ENCODE measurements around the gene TYW1.
"Not testable (repeated sequence)": the region's sequence is repeated elsewhere in the genome, so short reads cannot be mapped to it uniquely, and the experiment has no call there.

Gene TYW1

GRCh38 chr7:67033251-67033650 is 36.6 kb downstream of the TYW1 start:
- Histone ChIP-seq H3K9me3 (ENCODE audit: insufficient read depth, low read length) (no peaks in the 10 kb centered on the region), H3K4me2 (ENCODE audit: low read depth, low read length, poor library complexity, severe bottlenecking) (no peak overlapping the region), H3K79me2 (ENCODE audit: insufficient read depth, low read length) (no peaks in the 10 kb centered on the region), H2AFZ (ENCODE audit: low read depth, low read length, severe bottlenecking) (no peak overlapping the region), H4K20me1 (ENCODE audit: low read depth, low read length) (no peaks in the 10 kb centered on the region), H3K27me3 (ENCODE audit: low read length) (no peaks in the 10 kb centered on the region), H3K4me3 (ENCODE audit: insufficient read depth, low read length, poor library complexity, severe bottlenecking) (no peak overlapping the region), H3K27ac (ENCODE audit: low read depth, low read length) (no peak overlapping the region), H3K36me3 (ENCODE audit: low read length) (peaks cover 6% of the 10 kb centered on the region), H3K9ac (ENCODE audit: low read length) (no peak overlapping the region), H3F3A (ENCODE audit: insufficient read depth) (no peaks in the 10 kb centered on the region), H3K9me2 (replicated peaks; ENCODE audit: insufficient read depth, low read length) (no peaks in the 10 kb centered on the region)
- TF ChIP-seq EZH2phosphoT487 (conservative IDR thresholded peaks at IDR 0.05; ENCODE audit: low read length) = no peak
- TF ChIP-seq CTCF (IDR thresholded peaks at IDR 0.05; ENCODE audit: insufficient read depth, low read length, poor library complexity, severe bottlenecking) = no peak

GRCh38 chr7:67036432-67037395 is 40.1 kb downstream of the TYW1 start:
- H3F3A ChIP-seq (ENCODE audit: insufficient read depth); H3K9me2 ChIP-seq (replicated peaks; ENCODE audit: insufficient read depth, low read length); H2AFZ ChIP-seq (ENCODE audit: low read depth, low read length, severe bottlenecking); H3K27me3 ChIP-seq (ENCODE audit: low read length); H3K9me3 ChIP-seq (ENCODE audit: insufficient read depth, low read length); H3K9ac ChIP-seq (ENCODE audit: low read length); H4K20me1 ChIP-seq (ENCODE audit: low read depth, low read length); H3K4me3 ChIP-seq (ENCODE audit: insufficient read depth, low read length, poor library complexity, severe bottlenecking); H3K4me2 ChIP-seq (ENCODE audit: low read depth, low read length, poor library complexity, severe bottlenecking); H3K36me3 ChIP-seq (ENCODE audit: low read length); H3K79me2 ChIP-seq (ENCODE audit: insufficient read depth, low read length); H3K27ac ChIP-seq (ENCODE audit: low read depth, low read length): not testable (repeated sequence)

GRCh38 chr7:67040832-67041231 is 44.2 kb downstream of the TYW1 start:
- not testable (repeated sequence) for H3K9me3 ChIP-seq (ENCODE audit: insufficient read depth, low read length); H3K27me3 ChIP-seq (ENCODE audit: low read length); H3K27ac ChIP-seq (ENCODE audit: low read depth, low read length); H2AFZ ChIP-seq (ENCODE audit: low read depth, low read length, severe bottlenecking); H3K4me2 ChIP-seq (ENCODE audit: low read depth, low read length, poor library complexity, severe bottlenecking); H3K36me3 ChIP-seq (ENCODE audit: low read length); H4K20me1 ChIP-seq (ENCODE audit: low read depth, low read length); H3K9me2 ChIP-seq (replicated peaks; ENCODE audit: insufficient read depth, low read length); H3K4me3 ChIP-seq (ENCODE audit: insufficient read depth, low read length, poor library complexity, severe bottlenecking); H3K9ac ChIP-seq (ENCODE audit: low read length); H3F3A ChIP-seq (ENCODE audit: insufficient read depth); H3K79me2 ChIP-seq (ENCODE audit: insufficient read depth, low read length)

- H3K79me2 ChIP-seq (ENCODE audit: insufficient read depth, low read length); H3K9me2 ChIP-seq (replicated peaks; ENCODE audit: insufficient read depth, low read length); H3K9me3 ChIP-seq (ENCODE audit: insufficient read depth, low read length); H3K36me3 ChIP-seq (ENCODE audit: low read length); H4K20me1 ChIP-seq (ENCODE audit: low read depth, low read length); H2AFZ ChIP-seq (ENCODE audit: low read depth, low read length, severe bottlenecking); H3K9ac ChIP-seq (ENCODE audit: low read length); H3K27ac ChIP-seq (ENCODE audit: low read depth, low read length); H3K27me3 ChIP-seq (ENCODE audit: low read length); H3F3A ChIP-seq (ENCODE audit: insufficient read depth); H3K4me3 ChIP-seq (ENCODE audit: insufficient read depth, low read length, poor library complexity, severe bottlenecking); H3K4me2 ChIP-seq (ENCODE audit: low read depth, low read length, poor library complexity, severe bottlenecking): not testable (repeated sequence)
Measured at GRCh38 chr7:67042781-67043558, 46.3 kb downstream of the TYW1 start.

GRCh38 chr7:67043559-67043930 is 46.9 kb downstream of the TYW1 start:
- H4K20me1 ChIP-seq (ENCODE audit: low read depth, low read length); H3K27ac ChIP-seq (ENCODE audit: low read depth, low read length); H3K36me3 ChIP-seq (ENCODE audit: low read length); H3F3A ChIP-seq (ENCODE audit: insufficient read depth); H3K9me2 ChIP-seq (replicated peaks; ENCODE audit: insufficient read depth, low read length); H3K79me2 ChIP-seq (ENCODE audit: insufficient read depth, low read length); H2AFZ ChIP-seq (ENCODE audit: low read depth, low read length, severe bottlenecking); H3K9me3 ChIP-seq (ENCODE audit: insufficient read depth, low read length); H3K4me2 ChIP-seq (ENCODE audit: low read depth, low read length, poor library complexity, severe bottlenecking); H3K27me3 ChIP-seq (ENCODE audit: low read length); H3K4me3 ChIP-seq (ENCODE audit: insufficient read depth, low read length, poor library complexity, severe bottlenecking); H3K9ac ChIP-seq (ENCODE audit: low read length): not testable (repeated sequence)
